CD4-positive, alpha-beta memory T cell (primary cell): ENCODE results near the gene NBAS. TPM values are rescaled to one million over a fixed set of nuclear protein-coding genes. Genes with fewer than 3 reads are reported as not detected.
A peak's percentile ranks its signal among the peaks of the same experiment; 100 is the strongest.

Source experiments
- CTCF ChIA-PET: fragments of 350-600 bp; sonication (Branson Sonifier 250); formaldehyde crosslinking; loops from one replicate; lab custom pipeline; 2021; ENCODE audit warnings: inconsistent platforms; ENCODE audit not compliant: partially characterized antibody; lab: Charles Lee
- POLR2A ChIA-PET: fragments of 350-600 bp; sonication (Branson Sonifier 250); formaldehyde crosslinking; loops from one replicate; lab custom pipeline; 2021; ENCODE audit not compliant: partially characterized antibody; lab: Charles Lee
- DNase-seq, 5 donors: peaks; one replicate each; pipeline versions ENCODE4 v3.0.0 to v3.0.0-alpha.2; 2020 to 2022; ENCODE audit warnings: mixed read lengths in 1 of 5
- H3K27ac ChIP-seq: one replicate; pipeline ENCODE4 v1.7.0; 2013; ENCODE audit warnings: low read depth, low read length
- H3K27me3 ChIP-seq: 2 replicates; pipeline ENCODE4 v1.7.0; 2013; ENCODE audit warnings: mild to moderate bottlenecking, low read length, moderate library complexity; ENCODE audit not compliant: insufficient read depth
- H3K36me3 ChIP-seq: 2 replicates; pipeline ENCODE4 v1.7.0; 2013; ENCODE audit warnings: mild to moderate bottlenecking, low read length, moderate library complexity; ENCODE audit not compliant: insufficient read depth
- H3K4me1 ChIP-seq: 2 replicates; pipeline ENCODE4 v1.7.0; 2013; ENCODE audit warnings: mild to moderate bottlenecking, low read length, moderate library complexity; ENCODE audit not compliant: insufficient read depth
- H3K4me3 ChIP-seq, 2 donors: one replicate each; pipeline ENCODE4 v1.7.0; 2013; ENCODE audit warnings: low read length in 2 of 2, mild to moderate bottlenecking in 1 of 2
- H3K9me3 ChIP-seq, 2 donors: one replicate each; pipeline ENCODE4 v1.7.0; 2013; ENCODE audit warnings: low read length in 2 of 2, control low read depth in 1 of 2; ENCODE audit not compliant: control insufficient read depth in 1 of 2
- H3K27ac Mint-ChIP-seq, 7 donors: one replicate each; pipeline ENCODE4 v1.8.0; 2020 to 2021; ENCODE audit warnings: mixed read lengths in 7 of 7, mild to moderate bottlenecking in 6 of 7, inconsistent platforms in 3 of 7, moderate library complexity in 3 of 7
- H3K27me3 Mint-ChIP-seq, 2 donors: one replicate each; pipeline ENCODE4 v1.8.0; 2020 to 2021; ENCODE audit warnings: mixed read lengths in 2 of 2
- H3K36me3 Mint-ChIP-seq, 2 donors: one replicate each; pipeline ENCODE4 v1.8.0; 2020 to 2021; ENCODE audit warnings: mixed read lengths in 2 of 2, inconsistent platforms in 1 of 2, mild to moderate bottlenecking in 1 of 2
- H3K4me1 Mint-ChIP-seq, 4 donors: one replicate each; pipeline ENCODE4 v1.8.0; 2020 to 2021; ENCODE audit warnings: mixed read lengths in 4 of 4, mild to moderate bottlenecking in 1 of 4
- H3K4me3 Mint-ChIP-seq, 8 donors: one replicate each; pipeline ENCODE4 v1.8.0; 2020 to 2021; ENCODE audit warnings: mixed read lengths in 8 of 8, mild to moderate bottlenecking in 7 of 8, moderate library complexity in 6 of 8, inconsistent platforms in 3 of 8
- H3K9me3 Mint-ChIP-seq, 8 donors: one replicate each; pipeline ENCODE4 v1.8.0; 2020 to 2021; ENCODE audit warnings: mixed read lengths in 8 of 8, mild to moderate bottlenecking in 5 of 8, inconsistent platforms in 3 of 8, moderate library complexity in 1 of 8
- intact Hi-C: fragments of 100-400 bp; cut with micrococcal nuclease; formaldehyde crosslinking; loops from one replicate; pipeline ENCODE4 v1.15.1; 2023
- polyA plus RNA-seq, 2 donors: library from polyadenylated mRNA; unstranded; fragments of 300-500 nt; fragmentation: Illumina TruSeq; gene quantifications; one replicate each; pipeline ENCODE4 v1.2.3, GENCODE V29; 2021
- total RNA-seq, 2 experiments: library from RNA; stranded (reverse); gene quantifications; one replicate each; pipeline ENCODE4 v1.2.3, GENCODE V29; 2021

NBAS gene
- total and polyA plus RNA-seq, 4 experiments from 2014 or later: 16.1 to 37.0 (median 27.1) TPM

GRCh38 chr2:15365411-15365810 lies 195.7 kb downstream of the NBAS start:
- POLR2A ChIA-PET: no interaction called here
- Mint-ChIP-seq H3K27ac (no peak overlapping the region), H3K4me1 (no peaks in the 10 kb centered on the region), H3K9me3 (no peaks in the 10 kb centered on the region), H3K36me3 (peaks cover 46 to 56% of the 10 kb centered on the region in 2 donors), H3K4me3 (no peak overlapping the region), H3K27me3 (no peaks in the 10 kb centered on the region)
- CTCF ChIA-PET: no interaction called here
- DNase-seq: no peak
- Histone ChIP-seq H3K36me3 (no peaks in the 10 kb centered on the region), H3K27ac (no peak overlapping the region), H3K27me3 (no peaks in the 10 kb centered on the region), H3K4me3 (no peak overlapping the region), H3K4me1 (no peaks in the 10 kb centered on the region), H3K9me3 (no peaks in the 10 kb centered on the region)
- intact Hi-C loops: no loop called here

- Histone ChIP-seq H3K36me3 (no peaks in the 10 kb centered on the region), H3K27ac (no peak overlapping the region), H3K9me3 (no peaks in the 10 kb centered on the region), H3K4me1 (no peaks in the 10 kb centered on the region), H3K4me3 (no peak overlapping the region), H3K27me3 (no peaks in the 10 kb centered on the region)
- DNase-seq: no peak
- peaks cover 50 to 55% of the 10 kb centered on the region in 2 donors for H3K36me3 Mint-ChIP-seq
- H3K4me1 Mint-ChIP-seq: no peaks in the 10 kb centered on the region
- ChIA-PET POLR2A (no interaction called here), CTCF (no interaction called here)
- no peak overlapping the region for H3K27ac Mint-ChIP-seq
- H3K4me3 Mint-ChIP-seq: no peak overlapping the region
- H3K27me3 Mint-ChIP-seq: no peaks in the 10 kb centered on the region
- no peaks in the 10 kb centered on the region for H3K9me3 Mint-ChIP-seq
- intact Hi-C loops: no loop called here
Observed at GRCh38 chr2:15364561-15364960, 196.6 kb downstream of the NBAS start.

- no peaks in the 10 kb centered on the region for H3K9me3 ChIP-seq
- ChIA-PET CTCF (no interaction called here), POLR2A (no interaction called here)
- Mint-ChIP-seq H3K4me1 (no peaks in the 10 kb centered on the region), H3K27me3 (no peaks in the 10 kb centered on the region), H3K36me3 (peaks cover 50 to 52% of the 10 kb centered on the region in 2 donors), H3K27ac (no peak overlapping the region), H3K4me3 (no peak overlapping the region), H3K9me3 (no peaks in the 10 kb centered on the region)
- H3K27ac ChIP-seq: no peak overlapping the region
- DNase-seq: no peak
- H3K4me1 ChIP-seq: no peaks in the 10 kb centered on the region
- no peaks in the 10 kb centered on the region for H3K27me3 ChIP-seq
- intact Hi-C loops: no loop called here
- no peak overlapping the region for H3K4me3 ChIP-seq
- no peaks in the 10 kb centered on the region for H3K36me3 ChIP-seq
Observed at GRCh38 chr2:15363734-15364133, 197.4 kb downstream of the NBAS start.

- Mint-ChIP-seq H3K4me3 (no peak overlapping the region), H3K36me3 (peaks cover 53 to 55% of the 10 kb centered on the region in 2 donors), H3K9me3 (no peaks in the 10 kb centered on the region), H3K27ac (no peak overlapping the region), H3K27me3 (no peaks in the 10 kb centered on the region), H3K4me1 (no peaks in the 10 kb centered on the region)
- H3K36me3 ChIP-seq: no peaks in the 10 kb centered on the region
- H3K9me3 ChIP-seq: no peaks in the 10 kb centered on the region
- H3K27me3 ChIP-seq: no peaks in the 10 kb centered on the region
- CTCF ChIA-PET: no interaction called here
- no peak overlapping the region for H3K4me3 ChIP-seq
- no peak overlapping the region for H3K27ac ChIP-seq
- H3K4me1 ChIP-seq: no peaks in the 10 kb centered on the region
- POLR2A ChIA-PET: no interaction called here
- DNase-seq: no peak
- intact Hi-C loops: no loop called here
Observed at GRCh38 chr2:15363142-15363541, 198.0 kb downstream of the NBAS start.

GRCh38 chr2:15359716-15360531 lies 201.2 kb downstream of the NBAS start:
- no peak overlapping the region for H3K4me3 ChIP-seq
- Mint-ChIP-seq H3K4me1 (no peaks in the 10 kb centered on the region), H3K9me3 (no peaks in the 10 kb centered on the region), H3K4me3 (no peak overlapping the region), H3K27me3 (no peaks in the 10 kb centered on the region), H3K27ac (no peak overlapping the region), H3K36me3 (peaks cover 59 to 60% of the 10 kb centered on the region in 2 donors)
- ChIA-PET POLR2A (no interaction called here), CTCF (no interaction called here)
- no peaks in the 10 kb centered on the region for H3K4me1 ChIP-seq
- H3K9me3 ChIP-seq: no peaks in the 10 kb centered on the region
- DNase-seq: no peak
- H3K27ac ChIP-seq: no peak overlapping the region
- peaks cover 1% of the 10 kb centered on the region for H3K36me3 ChIP-seq
- intact Hi-C loops: no loop called here
- H3K27me3 ChIP-seq: no peaks in the 10 kb centered on the region

GRCh38 chr2:15357922-15358321 lies 203.2 kb downstream of the NBAS start:
- CTCF ChIA-PET: no interaction called here
- H3K36me3 ChIP-seq: peaks cover 7% of the 10 kb centered on the region
- no peak for DNase-seq
- H3K4me3 ChIP-seq: no peak overlapping the region
- no peaks in the 10 kb centered on the region for H3K4me1 ChIP-seq
- H3K9me3 ChIP-seq: no peaks in the 10 kb centered on the region
- no peaks in the 10 kb centered on the region for H3K9me3 Mint-ChIP-seq
- H3K4me1 Mint-ChIP-seq: no peaks in the 10 kb centered on the region
- no peaks in the 10 kb centered on the region for H3K27me3 Mint-ChIP-seq
- no peak overlapping the region for H3K4me3 Mint-ChIP-seq
- intact Hi-C loops: no loop called here
- no peaks in the 10 kb centered on the region for H3K27me3 ChIP-seq
- H3K36me3 Mint-ChIP-seq: peaks cover 59 to 62% of the 10 kb centered on the region in 2 donors
- peak overlapping the region in 1 of 7 donors; percentile 71 for H3K27ac Mint-ChIP-seq
- H3K27ac ChIP-seq: no peak overlapping the region
- POLR2A ChIA-PET: no interaction called here

GRCh38 chr2:15357186-15357585 lies 203.9 kb downstream of the NBAS start:
- Histone ChIP-seq H3K4me1 (no peaks in the 10 kb centered on the region), H3K4me3 (no peak overlapping the region), H3K36me3 (peaks cover 11% of the 10 kb centered on the region), H3K27ac (no peak overlapping the region), H3K27me3 (no peaks in the 10 kb centered on the region), H3K9me3 (no peaks in the 10 kb centered on the region)
- Mint-ChIP-seq H3K4me1 (no peaks in the 10 kb centered on the region), H3K9me3 (no peaks in the 10 kb centered on the region), H3K27ac (peak overlapping the region in 1 of 7 donors; percentile 49), H3K27me3 (no peaks in the 10 kb centered on the region), H3K4me3 (no peak overlapping the region), H3K36me3 (peaks cover 65% of the 10 kb centered on the region in 2 donors)
- ChIA-PET CTCF (no interaction called here), POLR2A (no interaction called here)
- no peak for DNase-seq
- intact Hi-C loops: no loop called here
